ENCODE measurements around the gene FAM13B. TPM values are rescaled to one million over a fixed set of nuclear protein-coding genes. Genes with fewer than 3 reads are reported as not detected.

Gene FAM13B
- total RNA-seq, 1 experiment from 2014 or later, result 13.6 TPM

DNA sequence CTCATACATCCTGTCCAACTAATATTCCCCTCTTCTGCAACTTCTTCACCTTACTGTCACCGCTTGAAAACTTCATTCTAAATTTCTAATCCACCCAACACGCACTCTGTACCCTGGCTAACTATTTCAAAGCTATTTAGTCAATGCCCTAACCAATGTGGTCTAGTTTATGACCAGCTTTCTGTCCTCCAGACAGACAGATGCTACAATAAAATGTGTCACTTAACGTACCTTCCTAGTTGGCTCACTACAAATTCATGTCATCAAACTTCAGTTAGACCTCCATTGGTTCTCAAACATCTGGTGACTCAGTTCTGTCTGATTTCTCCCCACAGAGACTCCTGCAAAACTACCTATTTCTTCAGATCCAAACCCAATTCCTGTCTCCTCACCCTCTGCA is 57.7 kb downstream of the FAM13B start:
- H3K9me2 ChIP-seq (ENCODE audit: insufficient read depth), result no peaks in the 10 kb centered on the region
- no peak overlapping the region for H3K4me2 ChIP-seq (ENCODE audit: low read length)
- no peak overlapping the region for H3K27ac ChIP-seq (ENCODE audit: low read depth, low read length)
- no peaks in the 10 kb centered on the region for H3K9me3 ChIP-seq (ENCODE audit: control insufficient read depth in 1 of 2, insufficient read depth in 1 of 2, low read depth in 1 of 2, low read length in 2 of 2)
- no peaks in the 10 kb centered on the region for H3K79me2 ChIP-seq (ENCODE audit: insufficient read depth, low read length)
- ChIA-PET POLR2A (no interaction called here), RAD21 (ENCODE audit: low non-redundant PET in 1 of 2, low total read pairs in 2 of 2, uncharacterized antibody in 2 of 2, unreplicated experiment in 2 of 2) (interaction anchor here in 1 of 2 experiments (0.7 kb wide), 1 partner anchor 1998 kb away, joined by 4 read pairs; no protein-coding TSS in a partner anchor), CTCF (no interaction called here)
- H3K36me3 ChIP-seq (ENCODE audit: control insufficient read depth in 1 of 2, insufficient read depth in 2 of 2, low read length in 2 of 2), result peaks cover 0 to 2% of the 10 kb centered on the region in 2 experiments; a peak in 1 of 4 replicates
- DNase-seq (ENCODE audit: low read depth, low spot score) (no peak), ATAC-seq (no peak)
- intact Hi-C loops (cut with micrococcal nuclease), result no loop called here
- H3K9ac ChIP-seq (ENCODE audit: low read length), result no peak overlapping the region
- no peaks in the 10 kb centered on the region for H3K27me3 ChIP-seq (ENCODE audit: insufficient read depth, low read length)
- no peaks in the 10 kb centered on the region for H3K4me1 ChIP-seq (ENCODE audit: control insufficient read depth in 1 of 2, insufficient read depth in 2 of 2, low read length in 2 of 2)
- TF ChIP-seq EGR1 (IDR thresholded peaks at IDR 0.05; ENCODE audit: low read depth), result no peak
- TF ChIP-seq MAX (IDR thresholded peaks at IDR 0.05), result no peak
- no peak for TF ChIP-seq ATF3 (IDR thresholded peaks at IDR 0.05)
- TF ChIP-seq POLR2AphosphoS5 (IDR thresholded peaks at IDR 0.05; ENCODE audit: low read depth, low read length), result no peak
- no peak for TF ChIP-seq SRF (IDR thresholded peaks at IDR 0.05; ENCODE audit: low read depth)
- no peak for TF ChIP-seq CTCF (IDR thresholded peaks at IDR 0.05 in 2 of 3, conservative IDR thresholded peaks at IDR 0.05 in 1 of 3; ENCODE audit: borderline replicate concordance in 1 of 3, insufficient read depth in 1 of 3, low read depth in 2 of 3, low read length in 2 of 3)
- no peak for TF ChIP-seq YY1 (IDR thresholded peaks at IDR 0.05; ENCODE audit: extremely low read depth, insufficient replicate concordance, low read depth, low read length)
- no peak for TF ChIP-seq FOSL1 (IDR thresholded peaks at IDR 0.05; ENCODE audit: low read depth)
- no peak for TF ChIP-seq SP1 (IDR thresholded peaks at IDR 0.05; ENCODE audit: low read depth)
- no peak for TF ChIP-seq ELF1 (IDR thresholded peaks at IDR 0.05; ENCODE audit: borderline replicate concordance, low read depth)
- TF ChIP-seq JUND (IDR thresholded peaks at IDR 0.05), result no peak
- TF ChIP-seq, protein P1, sequence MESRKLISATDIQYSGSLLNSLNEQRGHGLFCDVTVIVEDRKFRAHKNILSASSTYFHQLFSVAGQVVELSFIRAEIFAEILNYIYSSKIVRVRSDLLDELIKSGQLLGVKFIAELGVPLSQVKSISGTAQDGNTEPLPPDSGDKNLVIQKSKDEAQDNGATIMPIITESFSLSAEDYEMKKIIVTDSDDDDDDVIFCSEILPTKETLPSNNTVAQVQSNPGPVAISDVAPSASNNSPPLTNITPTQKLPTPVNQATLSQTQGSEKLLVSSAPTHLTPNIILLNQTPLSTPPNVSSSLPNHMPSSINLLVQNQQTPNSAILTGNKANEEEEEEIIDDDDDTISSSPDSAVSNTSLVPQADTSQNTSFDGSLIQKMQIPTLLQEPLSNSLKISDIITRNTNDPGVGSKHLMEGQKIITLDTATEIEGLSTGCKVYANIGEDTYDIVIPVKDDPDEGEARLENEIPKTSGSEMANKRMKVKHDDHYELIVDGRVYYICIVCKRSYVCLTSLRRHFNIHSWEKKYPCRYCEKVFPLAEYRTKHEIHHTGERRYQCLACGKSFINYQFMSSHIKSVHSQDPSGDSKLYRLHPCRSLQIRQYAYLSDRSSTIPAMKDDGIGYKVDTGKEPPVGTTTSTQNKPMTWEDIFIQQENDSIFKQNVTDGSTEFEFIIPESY (IDR thresholded peaks at IDR 0.05; ENCODE audit: extremely low read depth, insufficient replicate concordance, low read length), result no peak
- TF ChIP-seq ZNF274 (IDR thresholded peaks at IDR 0.05; ENCODE audit: low read depth, low read length), result no peak
- no peak for TF ChIP-seq REST (IDR thresholded peaks at IDR 0.05; ENCODE audit: low read depth)
- no peak for TF ChIP-seq ZFX (IDR thresholded peaks at IDR 0.05)
- no peak for TF ChIP-seq RAD21 (IDR thresholded peaks at IDR 0.05; ENCODE audit: low read depth)
- no peaks in the 10 kb centered on the region for H4K20me1 ChIP-seq (ENCODE audit: insufficient read depth)
- H2AFZ ChIP-seq (ENCODE audit: low read depth, low read length, poor library complexity, severe bottlenecking), result no peak overlapping the region
- BruUV-seq (replicated peaks), result no TSS peak
- no peak overlapping the region for H3K4me3 ChIP-seq (replicated peaks in 1 of 2; ENCODE audit: low read depth in 1 of 2, low read length in 2 of 2)
